T-cell (primary cell): ENCODE results near the gene ATRN. TPM values are rescaled to one million over a fixed set of nuclear protein-coding genes. Genes with fewer than 3 reads are reported as not detected.

Experiments
- ATAC-seq, 4 experiments: fragments of 200-7000 bp in 3 of 4; fragments of 150-1000 bp in 1 of 4; cut with Tn5 transposase; replicated peaks in 1 of 4; 1 replicate in 3 of 4; 2 replicates in 1 of 4; pipeline ENCODE4 v1.10.0; 2021; ENCODE audit warnings: moderate library complexity in 3 of 4, mild to moderate bottlenecking in 2 of 4, moderate number of reproducible peaks in 1 of 4
- CTCF ChIA-PET, 2 donors: fragments of 300-600 bp; sonication (Branson Sonifier 250); formaldehyde crosslinking; loops; one replicate each; lab custom pipeline; 2022; ENCODE audit warnings: antibody characterized with exemption in 2 of 2; lab: Charles Lee
- POLR2A ChIA-PET, 2 donors: fragments of 300-600 bp; sonication (Branson Sonifier 250); formaldehyde crosslinking; loops; one replicate each; lab custom pipeline; 2022; ENCODE audit warnings: antibody characterized with exemption in 2 of 2; lab: Charles Lee
- DNase-seq, 35 experiments: peaks; one replicate each; pipeline versions ENCODE4 v3.0.0 to v3.0.0-alpha.2; 2013 to 2023
- H3K27ac ChIP-seq: one replicate; pipeline ENCODE4 v1.5.1; 2013; ENCODE audit warnings: low read length
- H3K27me3 ChIP-seq, 2 experiments: replicated peaks in 1 of 2; 1 replicate in 1 of 2; 2 replicates in 1 of 2; pipeline versions ENCODE4 v1.6.1 to v1.7.0; 2013; ENCODE audit warnings: low read length in 1 of 2, mixed read lengths in 1 of 2; ENCODE audit not compliant: control insufficient read depth in 2 of 2, insufficient read depth in 2 of 2; ENCODE audit errors: extremely low read depth in 1 of 2
- H3K36me3 ChIP-seq, 2 donors: 1 replicate in 1 of 2; 2 replicates in 1 of 2; pipeline versions ENCODE4 v1.6.1 to v1.7.0; 2013; ENCODE audit warnings: low read length in 1 of 2; ENCODE audit not compliant: control insufficient read depth in 2 of 2, insufficient read depth in 1 of 2; ENCODE audit errors: extremely low read depth in 1 of 2
- H3K4me1 ChIP-seq, 2 experiments: 1 replicate in 1 of 2; 2 replicates in 1 of 2; pipeline versions ENCODE4 v1.6.1 to v1.7.0; 2013; ENCODE audit warnings: low read length in 2 of 2, mixed read lengths in 1 of 2; ENCODE audit not compliant: insufficient read depth in 2 of 2, control insufficient read depth in 1 of 2; ENCODE audit errors: extremely low read depth in 1 of 2
- H3K4me3 ChIP-seq, 2 donors: 1 replicate in 1 of 2; 2 replicates in 1 of 2; pipeline versions ENCODE4 v1.5.1 to v1.7.0; 2013; ENCODE audit warnings: mild to moderate bottlenecking in 2 of 2, low read length in 1 of 2, moderate library complexity in 1 of 2; ENCODE audit not compliant: control insufficient read depth in 1 of 2; ENCODE audit errors: extremely low read depth in 1 of 2
- H3K9me3 ChIP-seq: 2 replicates; pipeline ENCODE4 v1.7.0; 2013
- H3K27ac Mint-ChIP-seq, 2 donors: one replicate each; pipeline ENCODE4 v1.8.0; 2020 to 2021; ENCODE audit warnings: mild to moderate bottlenecking in 2 of 2, mixed read lengths in 2 of 2
- H3K27me3 Mint-ChIP-seq, 2 donors: one replicate each; pipeline ENCODE4 v1.8.0; 2021 to 2022; ENCODE audit warnings: mixed read lengths in 2 of 2
- H3K36me3 Mint-ChIP-seq: one replicate; pipeline ENCODE4 v1.8.0; 2021; ENCODE audit warnings: mixed read lengths
- H3K4me1 Mint-ChIP-seq, 3 donors: one replicate each; pipeline ENCODE4 v1.8.0; 2020 to 2022; ENCODE audit warnings: mixed read lengths in 3 of 3, mild to moderate bottlenecking in 1 of 3
- H3K4me3 Mint-ChIP-seq, 3 donors: one replicate each; pipeline ENCODE4 v1.8.0; 2020 to 2022; ENCODE audit warnings: mild to moderate bottlenecking in 3 of 3, mixed read lengths in 3 of 3, moderate library complexity in 3 of 3
- H3K9me3 Mint-ChIP-seq, 3 donors: one replicate each; pipeline ENCODE4 v1.8.0; 2020 to 2022; ENCODE audit warnings: mixed read lengths in 3 of 3
- WGBS: methylation state at CpG from one replicate; pipeline ENCODE4 v1.1.5; 2013; ENCODE audit warnings: missing lambda C conversion rate; ENCODE audit not compliant: insufficient coverage; 5-methylcytosine and 5-hydroxymethylcytosine counted together
- total RNA-seq, 35 experiments: library from RNA in 6 of 35; stranded (reverse) in 6 of 35; fragments of 120-200 nt in 1 of 35; gene quantifications; one replicate each; pipeline versions ENCODE4 v1.2.1 to v1.2.4 and lab custom pipeline; 2013 to 2026

The ATRN gene
- total RNA-seq, 5 donors from 2014 or later (not counting 1 experiment from before 2014, with no cell fraction given), result 13.6 to 15.8 (median 13.7) TPM

DNA sequence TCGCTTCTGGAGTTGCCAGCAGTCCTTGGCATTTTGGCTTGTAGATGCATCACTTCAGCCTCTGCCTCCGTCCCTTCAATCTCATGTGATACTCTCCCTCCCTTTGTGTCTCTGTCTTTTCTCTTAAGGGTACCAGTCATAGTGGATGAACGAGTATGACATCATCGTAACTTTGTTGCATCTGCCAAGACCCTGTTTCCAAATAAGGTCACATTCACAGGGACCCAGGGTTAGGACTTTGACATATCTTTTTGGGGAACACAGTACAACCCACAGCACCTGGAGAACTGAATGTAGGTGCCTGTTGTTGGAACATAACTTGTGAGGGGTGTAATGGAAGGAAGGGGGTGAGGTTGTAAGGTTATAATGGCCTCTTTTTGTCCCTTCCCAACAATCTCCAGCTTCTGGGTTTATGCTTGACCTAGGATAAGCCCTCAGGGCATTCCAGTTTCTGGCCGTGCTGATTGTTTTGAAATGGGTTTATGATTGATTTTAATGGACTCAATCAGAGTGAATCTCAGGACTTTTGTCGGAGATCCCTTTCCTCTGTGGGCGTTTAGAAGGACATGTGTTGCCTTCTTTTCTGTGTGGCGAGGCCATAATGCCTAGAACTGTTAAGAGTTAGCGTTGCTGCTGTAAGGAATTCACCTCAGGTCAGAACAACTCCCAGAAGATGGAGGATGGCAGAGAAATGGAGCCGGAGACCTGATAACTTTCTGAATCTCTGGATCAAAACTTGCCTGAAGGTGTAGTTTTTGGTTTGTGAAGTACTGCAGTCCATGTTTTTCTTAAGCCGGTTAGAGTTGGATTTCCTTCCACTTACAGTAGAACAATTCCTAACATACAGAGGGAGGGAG is 9.2 kb downstream of the ATRN start:
- Histone ChIP-seq H3K27me3 (no peaks in the 10 kb centered on the region), H3K9me3 (no peaks in the 10 kb centered on the region), H3K36me3 (peaks cover 0 to 6% of the 10 kb centered on the region in 2 donors), H3K4me3 (no peak overlapping the region), H3K27ac (no peak overlapping the region), H3K4me1 (peaks cover 0 to 2% of the 10 kb centered on the region in 2 experiments)
- peaks cover 25 to 34% (median 25%) of the 10 kb centered on the region in 3 donors for H3K4me1 Mint-ChIP-seq
- no peak overlapping the region for H3K4me3 Mint-ChIP-seq
- ATAC-seq, result no peak
- H3K27ac Mint-ChIP-seq, result no peak overlapping the region
- no peaks in the 10 kb centered on the region for H3K27me3 Mint-ChIP-seq
- ChIA-PET CTCF (no interaction called here), POLR2A (interaction anchor here in 1 of 2 donors (0.6 kb wide), 1 partner anchor 64 kb away, joined by 3 read pairs; no protein-coding TSS in a partner anchor)
- H3K9me3 Mint-ChIP-seq, result no peaks in the 10 kb centered on the region
- DNase-seq, result no peak
- H3K36me3 Mint-ChIP-seq, result peaks cover 9% of the 10 kb centered on the region
- WGBS, result 100% methylated on average over 4 of the region's 11 CpGs

GRCh38 chr20:3483309-3483708 is 12.5 kb downstream of the ATRN start:
- WGBS, result no CpG with 5 or more reads among the region's 3 CpGs
- H3K27me3 Mint-ChIP-seq, result no peaks in the 10 kb centered on the region
- no peak overlapping the region for H3K4me3 ChIP-seq
- peaks cover 0 to 2% of the 10 kb centered on the region in 2 experiments for H3K4me1 ChIP-seq
- H3K27me3 ChIP-seq, result no peaks in the 10 kb centered on the region
- CTCF ChIA-PET, result no interaction called here
- H3K9me3 Mint-ChIP-seq, result peaks cover 0 to 11% (median 2%) of the 10 kb centered on the region in 3 donors
- H3K4me1 Mint-ChIP-seq, result peaks cover 23 to 41% (median 40%) of the 10 kb centered on the region in 3 donors
- peaks cover 2% of the 10 kb centered on the region for H3K9me3 ChIP-seq
- H3K27ac ChIP-seq, result no peak overlapping the region
- H3K4me3 Mint-ChIP-seq, result no peak overlapping the region
- H3K36me3 Mint-ChIP-seq, result peaks cover 28% of the 10 kb centered on the region
- DNase-seq (no peak), ATAC-seq (no peak)
- no peak overlapping the region for H3K27ac Mint-ChIP-seq
- POLR2A ChIA-PET, result interaction anchor here in 1 of 2 donors (0.7 kb wide), 1 partner anchor 1296 kb away, joined by 4 read pairs; no protein-coding TSS in a partner anchor
- H3K36me3 ChIP-seq, result peaks cover under 1 to 6% of the 10 kb centered on the region in 2 donors

GRCh38 chr20:3483784-3484183 is 13.0 kb downstream of the ATRN start:
- Mint-ChIP-seq H3K27ac (no peak overlapping the region), H3K36me3 (peaks cover 27% of the 10 kb centered on the region), H3K27me3 (no peaks in the 10 kb centered on the region), H3K4me1 (peaks cover 20 to 43% (median 40%) of the 10 kb centered on the region in 3 donors), H3K4me3 (no peak overlapping the region), H3K9me3 (peaks cover 0 to 11% (median 2%) of the 10 kb centered on the region in 3 donors)
- ChIA-PET POLR2A (interaction anchor here in 1 of 2 donors (0.7 kb wide), 1 partner anchor 1295 kb away, joined by 4 read pairs; no protein-coding TSS in a partner anchor), CTCF (no interaction called here)
- DNase-seq (no peak), ATAC-seq (no peak)
- Histone ChIP-seq H3K27me3 (no peaks in the 10 kb centered on the region), H3K4me3 (no peak overlapping the region), H3K4me1 (peaks cover 0 to 2% of the 10 kb centered on the region in 2 experiments), H3K9me3 (peaks cover 2% of the 10 kb centered on the region), H3K36me3 (peaks cover 3 to 6% of the 10 kb centered on the region in 2 donors), H3K27ac (no peak overlapping the region)
- no CpG with 5 or more reads among the region's 1 CpG for WGBS

DNA sequence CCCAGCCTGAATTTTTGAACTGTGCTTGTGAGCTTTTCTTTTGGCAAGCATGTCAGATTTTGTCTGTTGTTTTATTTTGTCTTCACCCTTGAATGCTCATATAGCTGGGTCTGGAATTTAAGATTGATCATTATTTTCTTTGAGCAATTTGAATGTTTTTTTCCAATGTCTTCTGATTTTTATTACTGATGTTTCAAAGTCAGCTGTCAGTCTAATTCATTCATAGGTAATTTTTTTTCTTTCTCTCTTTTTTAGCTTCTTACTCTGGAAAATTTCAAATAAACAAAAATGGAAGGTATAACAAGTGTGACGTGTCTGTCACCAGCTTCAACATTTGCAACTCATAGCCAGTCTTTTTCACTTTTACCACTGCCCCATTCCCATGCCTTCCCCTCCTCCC is 15.1 kb downstream of the ATRN start:
- ChIA-PET POLR2A (no interaction called here), CTCF (no interaction called here)
- no peak overlapping the region for H3K4me3 ChIP-seq
- Mint-ChIP-seq H3K27ac (no peak overlapping the region), H3K4me1 (peaks cover 12 to 32% (median 27%) of the 10 kb centered on the region in 3 donors), H3K9me3 (peaks cover 0 to 11% (median 2%) of the 10 kb centered on the region in 3 donors), H3K36me3 (peaks cover 23% of the 10 kb centered on the region), H3K4me3 (no peak overlapping the region), H3K27me3 (no peaks in the 10 kb centered on the region)
- ATAC-seq, result no peak
- peaks cover 0 to 2% of the 10 kb centered on the region in 2 experiments for H3K4me1 ChIP-seq
- H3K27me3 ChIP-seq, result no peaks in the 10 kb centered on the region
- H3K27ac ChIP-seq, result no peak overlapping the region
- peaks cover 0 to 6% of the 10 kb centered on the region in 2 donors for H3K36me3 ChIP-seq
- no peak for DNase-seq
- H3K9me3 ChIP-seq, result peaks cover 2% of the 10 kb centered on the region
- 100% methylated on average over 1 of the region's 1 CpG for WGBS

- ChIA-PET POLR2A (no interaction called here), CTCF (no interaction called here)
- H3K27ac ChIP-seq, result no peak overlapping the region
- H3K27me3 ChIP-seq, result no peaks in the 10 kb centered on the region
- WGBS, result no CpG with 5 or more reads among the region's 1 CpG
- ATAC-seq (no peak), DNase-seq (no peak)
- H3K4me1 ChIP-seq, result peaks cover 0 to 2% of the 10 kb centered on the region in 2 experiments
- peaks cover 0 to 11% (median 2%) of the 10 kb centered on the region in 3 donors for H3K9me3 Mint-ChIP-seq
- H3K4me3 ChIP-seq, result no peak overlapping the region
- H3K9me3 ChIP-seq, result peaks cover 2% of the 10 kb centered on the region
- no peaks in the 10 kb centered on the region for H3K27me3 Mint-ChIP-seq
- H3K4me3 Mint-ChIP-seq, result no peak overlapping the region
- H3K36me3 ChIP-seq, result peaks cover 0 to 6% of the 10 kb centered on the region in 2 donors
- H3K4me1 Mint-ChIP-seq, result peaks cover 12 to 30% (median 27%) of the 10 kb centered on the region in 3 donors
- peaks cover 23% of the 10 kb centered on the region for H3K36me3 Mint-ChIP-seq
- H3K27ac Mint-ChIP-seq, result no peak overlapping the region
Observed at GRCh38 chr20:3486850-3487249, 16.0 kb downstream of the ATRN start.

GRCh38 chr20:3492669-3493068 is 21.9 kb downstream of the ATRN start:
- ATAC-seq (no peak), DNase-seq (no peak)
- no peaks in the 10 kb centered on the region for H3K27me3 Mint-ChIP-seq
- ChIA-PET POLR2A (no interaction called here), CTCF (no interaction called here)
- Histone ChIP-seq H3K4me1 (no peaks in the 10 kb centered on the region), H3K27me3 (no peaks in the 10 kb centered on the region), H3K4me3 (no peak overlapping the region), H3K36me3 (peaks cover 0 to 6% of the 10 kb centered on the region in 2 donors), H3K27ac (no peak overlapping the region), H3K9me3 (no peaks in the 10 kb centered on the region)
- no peak overlapping the region for H3K4me3 Mint-ChIP-seq
- peaks cover 21% of the 10 kb centered on the region for H3K36me3 Mint-ChIP-seq
- no peaks in the 10 kb centered on the region for H3K9me3 Mint-ChIP-seq
- H3K27ac Mint-ChIP-seq, result no peak overlapping the region
- H3K4me1 Mint-ChIP-seq, result peaks cover 7 to 22% (median 10%) of the 10 kb centered on the region in 3 donors
- WGBS, result no CpG with 5 or more reads among the region's 11 CpGs
